Left lobe of liver (tissue), 2 donors: ENCODE measurements around the gene TP73. TPM values are rescaled to one million over a fixed set of nuclear protein-coding genes. Genes with fewer than 3 reads are reported as not detected.

Experiments
- ATAC-seq: fragments of 200-7000 bp; cut with Tn5 transposase; one replicate; pipeline ENCODE4 v1.9.1; 2020; ENCODE audit warnings: mild to moderate bottlenecking, moderate library complexity
- DNase-seq: peaks from one replicate; pipeline ENCODE4 v3.0.0-alpha.2; 2020; ENCODE audit warnings: low spot score
- total RNA-seq: library from RNA; stranded (reverse); gene quantifications from one replicate; pipeline ENCODE4 v1.2.1, GENCODE V29; 2021
- donor health status: DM: no; HTN: no; CAD: no; lungs with moderate emphysema.
- donor health status: DM: no; HTN: yes; CAD: no.

TP73 gene
- total RNA-seq, 1 donor from 2014 or later: 0.08 TPM

DNA sequence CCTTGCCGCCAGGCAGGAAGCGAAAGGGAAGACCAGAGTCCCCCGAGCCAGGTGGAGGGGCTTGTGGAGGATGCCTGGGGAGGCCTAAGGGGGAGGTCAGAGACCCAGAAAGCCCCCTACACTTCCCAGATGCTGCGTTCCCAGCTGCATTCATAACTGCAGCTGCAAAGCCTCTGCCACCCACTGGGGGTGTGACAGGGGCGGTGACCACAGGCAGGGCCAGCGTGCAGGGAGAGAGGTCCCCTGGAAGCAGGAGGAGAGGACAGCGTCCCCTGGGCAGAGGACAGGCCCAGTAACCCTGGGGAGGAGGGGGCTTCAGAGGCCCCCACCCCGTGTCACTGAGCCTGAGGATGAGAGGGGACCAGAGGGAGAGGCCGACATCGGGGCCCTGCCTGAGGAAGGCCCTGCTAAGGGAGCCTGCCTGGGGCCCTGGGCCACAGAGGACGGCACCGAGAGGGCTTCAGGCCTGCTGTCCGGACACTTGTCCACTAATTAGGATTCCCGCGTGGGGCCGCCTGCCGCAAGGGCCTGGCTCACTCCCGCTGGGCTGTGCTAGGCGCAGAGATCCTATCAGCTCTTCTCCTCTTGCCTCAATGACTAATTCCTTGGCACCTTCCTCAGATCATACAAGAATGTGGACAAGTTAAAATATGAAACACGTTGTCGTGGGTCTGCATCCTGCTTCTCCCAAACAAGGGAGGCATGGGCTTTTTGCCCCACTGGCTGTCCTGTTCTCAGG lies 50.8 kb downstream of the TP73 start:
- DNase-seq (no peak), ATAC-seq (no peak)

DNA sequence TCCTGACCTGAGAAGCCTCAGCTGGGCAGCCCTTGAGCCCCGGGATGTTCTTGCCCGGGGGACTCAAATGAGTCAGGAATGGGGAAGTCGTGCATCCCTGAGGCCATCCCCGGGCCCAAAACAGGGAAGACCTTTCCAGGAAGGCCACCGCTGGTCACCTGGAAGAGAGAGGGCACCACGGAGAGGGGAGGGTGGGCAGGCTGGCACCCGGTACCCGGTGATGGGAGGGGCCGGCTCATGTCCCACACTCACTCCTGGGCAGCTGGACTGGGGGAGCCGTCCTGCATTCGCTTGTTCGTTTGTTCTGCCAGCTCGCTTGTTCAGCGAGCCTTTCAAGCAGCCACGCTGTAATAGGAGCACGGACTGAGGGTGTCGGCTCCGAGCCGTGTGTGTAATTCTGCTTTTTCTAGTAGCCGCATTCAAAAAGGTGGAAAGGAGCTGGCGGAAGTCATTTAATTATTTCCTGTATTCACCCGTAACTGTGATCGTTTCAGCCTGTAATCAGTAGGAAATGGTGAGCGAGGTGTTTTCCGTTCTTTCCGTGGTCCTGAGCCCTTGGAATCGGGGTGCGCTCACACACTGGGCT lies 51.6 kb downstream of the TP73 start:
- ATAC-seq (no peak), DNase-seq (no peak)

DNA sequence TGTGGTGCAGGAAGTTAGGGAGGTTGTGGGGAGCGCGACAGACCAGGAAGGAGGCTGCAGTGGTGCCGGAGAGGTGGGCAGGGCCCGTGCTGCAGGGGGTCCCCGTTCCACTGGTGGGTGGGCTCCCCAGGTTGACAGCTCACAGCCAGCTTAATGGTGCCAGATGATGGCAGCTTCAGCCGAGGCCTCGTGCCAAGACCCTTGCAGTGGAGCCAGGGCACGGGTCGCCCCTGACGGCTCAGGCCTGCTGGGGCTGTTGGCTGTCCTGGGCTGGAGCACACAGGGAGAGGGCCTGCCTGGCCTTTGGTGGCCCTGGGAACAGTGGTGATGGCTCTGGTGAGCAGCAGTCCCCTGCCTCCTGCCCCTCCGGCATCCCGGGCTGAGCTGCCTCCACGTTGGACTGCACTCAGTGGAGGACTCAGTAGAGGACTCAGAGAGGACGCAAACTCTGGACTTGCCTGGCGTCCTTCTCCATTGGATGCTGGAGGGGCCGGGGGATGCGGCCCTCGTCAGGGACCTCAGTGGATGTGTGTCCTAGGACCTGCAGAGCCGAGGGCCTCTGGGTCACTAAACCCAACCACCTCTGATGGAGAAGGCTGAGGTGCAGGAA lies 53.1 kb downstream of the TP73 start:
- ATAC-seq (no peak), DNase-seq (no peak)

DNA sequence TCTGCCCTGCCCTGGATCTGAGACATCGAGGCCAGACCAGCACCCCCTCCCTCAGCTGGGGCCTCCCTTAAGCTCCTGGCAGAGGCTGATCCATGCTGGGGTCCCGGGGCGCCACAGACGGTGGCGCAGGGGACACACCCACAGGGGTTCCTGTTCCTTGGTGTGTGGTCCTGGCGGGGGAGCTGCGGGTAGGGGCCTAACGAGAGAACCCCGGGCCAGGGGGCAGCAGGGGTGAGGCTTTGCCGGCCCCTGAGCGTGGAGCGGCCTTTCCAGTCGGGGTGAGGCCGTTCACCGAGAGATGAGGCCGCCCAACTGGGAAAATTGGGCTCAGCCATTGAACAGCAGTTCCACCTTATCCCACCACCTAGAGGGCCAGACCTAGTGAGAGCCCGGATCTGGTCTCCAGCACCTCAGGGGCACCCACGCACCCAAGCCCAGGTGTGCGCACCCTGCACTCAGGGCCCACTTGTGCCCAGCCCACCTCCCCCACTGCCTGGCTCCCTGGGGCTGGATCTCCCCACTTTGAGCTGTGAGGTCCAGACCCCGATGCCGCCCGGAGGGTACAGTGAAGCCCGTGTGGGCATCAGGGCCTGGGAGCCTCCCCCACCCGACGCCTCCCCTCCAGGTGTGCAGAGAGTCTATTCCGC lies 54.5 kb downstream of the TP73 start:
- ATAC-seq: no peak
- DNase-seq: no peak

DNA sequence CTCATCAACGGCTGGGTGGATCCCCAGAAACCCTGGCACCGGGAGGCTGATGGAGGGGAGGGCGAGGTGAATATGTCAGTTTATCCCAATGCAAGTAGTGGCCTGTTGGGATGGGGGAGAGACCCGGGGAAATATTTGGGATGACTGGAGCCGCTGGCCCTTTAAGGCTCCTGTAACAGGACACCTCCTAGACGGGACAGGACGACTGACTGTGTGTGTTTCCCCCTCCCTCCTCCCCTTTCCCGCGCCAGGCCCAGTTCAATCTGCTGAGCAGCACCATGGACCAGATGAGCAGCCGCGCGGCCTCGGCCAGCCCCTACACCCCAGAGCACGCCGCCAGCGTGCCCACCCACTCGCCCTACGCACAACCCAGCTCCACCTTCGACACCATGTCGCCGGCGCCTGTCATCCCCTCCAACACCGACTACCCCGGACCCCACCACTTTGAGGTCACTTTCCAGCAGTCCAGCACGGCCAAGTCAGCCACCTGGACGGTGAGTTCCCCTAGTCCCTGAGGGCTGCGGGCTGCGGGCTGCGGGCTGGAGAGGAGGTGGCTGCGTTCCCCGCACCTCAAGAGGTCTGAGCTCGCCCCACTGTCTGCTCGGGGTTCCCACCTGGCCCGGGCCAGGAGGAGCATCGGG lies 55.1 kb downstream of the TP73 start:
- no peak for DNase-seq
- ATAC-seq: no peak

DNA sequence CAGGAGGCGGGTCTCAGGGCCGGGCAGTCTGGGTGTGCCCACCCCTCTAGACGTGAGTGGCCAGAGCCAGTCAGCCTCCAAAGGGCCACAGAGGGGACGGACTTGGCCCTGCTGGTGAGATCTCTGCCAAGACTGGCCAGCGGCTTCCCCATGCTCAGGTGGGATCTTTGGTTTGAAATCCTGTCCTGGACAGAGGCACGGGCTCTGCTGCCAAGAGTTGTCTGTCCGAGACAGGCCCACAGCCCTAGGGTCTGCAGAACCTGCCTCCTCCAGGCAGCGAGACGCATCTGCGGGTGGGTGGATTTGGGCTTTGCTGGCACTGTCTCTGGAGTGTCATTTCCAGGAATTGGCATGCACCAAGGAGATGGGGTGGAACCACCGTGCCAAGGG lies 55.6 kb downstream of the TP73 start:
- no peak for DNase-seq
- no peak for ATAC-seq

DNA sequence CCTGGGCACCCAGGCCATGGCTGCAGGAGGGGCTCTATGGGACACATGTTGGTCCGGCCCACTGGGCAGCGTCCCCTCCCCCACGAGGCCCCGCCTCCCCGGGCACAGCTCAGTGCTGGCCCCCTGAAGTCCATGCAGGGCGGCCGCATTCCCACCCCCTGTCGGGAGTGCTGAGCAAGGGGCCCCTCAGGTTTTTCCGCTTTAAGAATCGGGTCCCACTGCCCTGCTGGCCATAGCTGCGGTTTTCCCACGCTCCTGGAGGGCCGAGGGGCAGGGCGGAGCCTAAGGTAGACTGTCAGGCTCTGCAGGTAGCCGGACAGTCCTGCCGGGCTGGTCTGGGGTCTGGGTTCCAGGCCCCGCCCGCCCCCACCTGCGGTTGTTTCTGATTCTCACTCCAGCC lies 56.5 kb downstream of the TP73 start:
- DNase-seq (no peak), ATAC-seq (no peak)

DNA sequence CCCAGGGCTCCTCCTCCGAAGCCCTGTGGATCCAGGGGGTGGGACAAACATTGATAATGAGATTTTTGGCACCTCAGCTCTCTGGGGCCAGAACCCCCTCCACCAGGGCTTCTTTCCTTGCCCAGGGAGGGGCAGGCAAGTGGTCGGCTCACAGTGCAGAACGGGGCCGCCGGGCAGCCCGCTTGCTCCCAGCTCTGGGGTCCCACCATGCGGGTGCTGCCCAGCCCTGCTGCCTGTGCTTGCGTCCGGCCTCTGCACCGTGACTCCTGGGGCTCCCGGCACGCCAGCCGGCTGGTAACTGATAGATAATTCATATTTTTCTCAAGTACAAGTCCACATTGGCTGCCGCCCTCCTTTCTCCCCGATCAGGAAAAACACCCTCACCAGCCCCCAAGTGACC lies 57.9 kb downstream of the TP73 start:
- DNase-seq (no peak), ATAC-seq (no peak)

DNA sequence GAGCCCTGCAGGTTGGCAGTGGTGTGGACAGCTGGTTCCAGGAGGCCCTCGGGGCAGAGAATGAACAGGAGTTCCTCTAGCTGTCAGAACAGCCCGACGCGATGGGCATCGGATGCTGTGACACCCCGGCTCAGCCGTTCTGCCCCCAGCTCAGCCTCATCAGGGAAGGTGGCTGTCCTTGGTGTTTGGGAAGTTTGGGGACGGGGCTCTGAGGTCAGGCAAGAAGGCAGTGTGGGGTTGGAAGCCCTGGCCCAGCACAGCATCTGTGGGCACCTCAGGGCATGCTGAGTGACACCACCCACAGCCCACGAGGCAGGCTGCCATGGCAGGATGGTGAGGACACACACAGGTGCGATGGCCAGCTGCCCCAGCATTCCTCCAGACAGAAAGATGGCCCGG lies 59.1 kb downstream of the TP73 start:
- ATAC-seq (no peak), DNase-seq (no peak)

DNA sequence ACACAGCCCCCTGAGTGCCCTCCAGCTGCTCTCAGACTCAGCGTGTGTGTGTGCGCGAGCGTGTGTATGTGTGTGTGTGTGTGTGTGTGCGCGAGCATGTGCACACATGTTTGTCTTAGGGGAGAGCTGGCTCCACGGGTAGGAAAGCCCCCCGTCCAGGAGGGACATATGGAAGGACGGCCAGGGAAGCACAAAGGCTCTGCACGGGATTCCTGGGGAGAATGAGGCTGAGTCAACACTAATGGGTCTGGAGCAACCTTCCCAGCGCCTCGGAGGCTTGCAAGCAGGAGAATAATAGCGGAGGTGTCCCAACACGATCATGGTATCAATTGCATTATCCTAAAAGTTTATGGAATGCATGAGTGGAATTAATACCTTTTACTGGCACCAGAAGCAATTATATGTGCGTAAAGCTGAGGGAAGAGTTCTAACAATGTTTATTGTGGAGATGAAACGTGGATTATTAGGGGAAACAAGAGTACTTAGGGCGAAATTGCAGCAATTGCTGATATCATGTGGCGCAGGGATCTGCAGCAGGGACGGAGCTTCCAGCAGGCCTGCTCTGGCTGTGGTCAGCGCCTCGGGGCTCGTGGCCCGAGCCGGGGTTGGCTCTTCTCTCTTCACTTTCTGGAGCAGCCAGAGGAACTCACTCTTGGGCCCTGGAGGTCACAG lies 59.6 kb downstream of the TP73 start:
- no peak for DNase-seq
- no peak for ATAC-seq

DNA sequence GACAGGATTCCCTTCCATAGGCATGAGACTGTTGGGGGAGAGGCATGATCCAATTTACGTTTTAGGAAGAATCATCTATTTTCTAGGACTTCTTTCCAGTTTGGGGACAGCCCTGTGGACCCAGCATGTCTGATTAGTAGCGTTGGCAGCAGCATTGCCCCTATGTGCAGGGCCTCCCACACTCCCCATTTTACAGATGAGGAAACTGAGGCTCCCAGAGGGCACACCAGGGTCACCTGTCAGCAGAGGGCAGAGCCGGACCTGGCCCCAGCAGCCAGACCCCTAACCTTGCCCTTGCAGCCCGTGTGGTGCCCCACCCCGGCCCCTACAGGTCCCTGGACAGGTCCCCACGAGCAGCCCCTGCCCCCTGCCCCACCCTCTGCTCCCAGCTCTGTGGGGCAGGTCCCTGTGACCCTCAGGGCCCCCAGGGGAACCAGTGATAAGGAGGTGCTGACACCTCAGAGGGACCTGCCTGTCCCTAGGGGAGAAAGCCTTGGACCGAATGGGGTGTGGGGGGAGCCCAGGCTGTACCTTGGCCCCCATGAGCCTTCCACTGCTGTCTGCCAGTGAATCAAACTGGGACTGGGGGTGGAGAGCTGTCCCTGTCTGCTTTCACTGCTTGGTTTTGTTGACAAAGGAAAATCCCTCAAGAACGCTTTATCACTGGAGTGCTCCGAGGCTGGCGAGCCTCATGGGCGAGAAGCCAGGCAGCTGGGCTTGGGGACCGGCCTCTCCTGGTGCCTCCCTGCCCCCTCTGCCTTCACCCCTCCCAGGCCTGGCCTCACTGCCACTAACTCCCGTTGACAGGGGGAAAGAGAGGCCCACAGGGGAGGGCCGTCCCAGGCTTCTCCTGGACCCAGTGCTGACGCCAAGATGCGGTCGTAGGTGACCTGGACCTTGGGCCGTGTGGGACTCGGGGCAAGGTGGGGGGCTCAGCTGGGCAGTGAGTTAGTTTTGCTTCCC lies 60.5 kb downstream of the TP73 start:
- DNase-seq (no peak), ATAC-seq (no peak)

DNA sequence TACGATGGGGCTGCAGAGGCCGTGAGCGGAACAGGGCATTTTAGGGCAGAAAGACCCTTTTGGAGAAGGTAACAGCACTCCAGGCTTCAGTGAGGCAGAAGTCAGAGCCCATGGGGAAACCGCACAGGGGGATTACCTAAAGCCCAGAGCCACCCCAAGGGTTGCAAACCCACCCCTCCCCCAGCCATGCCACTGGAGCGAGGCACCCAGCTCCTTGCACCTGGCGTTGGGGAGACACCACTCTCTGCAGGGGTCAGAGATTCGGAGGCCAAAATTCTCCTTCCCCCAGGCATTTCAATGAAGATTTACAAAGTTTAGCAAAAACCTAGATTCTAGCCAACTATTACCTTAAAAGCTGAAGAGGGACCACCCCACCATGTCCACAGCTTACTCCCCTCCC lies 61.5 kb downstream of the TP73 start:
- DNase-seq: no peak
- ATAC-seq: no peak

DNA sequence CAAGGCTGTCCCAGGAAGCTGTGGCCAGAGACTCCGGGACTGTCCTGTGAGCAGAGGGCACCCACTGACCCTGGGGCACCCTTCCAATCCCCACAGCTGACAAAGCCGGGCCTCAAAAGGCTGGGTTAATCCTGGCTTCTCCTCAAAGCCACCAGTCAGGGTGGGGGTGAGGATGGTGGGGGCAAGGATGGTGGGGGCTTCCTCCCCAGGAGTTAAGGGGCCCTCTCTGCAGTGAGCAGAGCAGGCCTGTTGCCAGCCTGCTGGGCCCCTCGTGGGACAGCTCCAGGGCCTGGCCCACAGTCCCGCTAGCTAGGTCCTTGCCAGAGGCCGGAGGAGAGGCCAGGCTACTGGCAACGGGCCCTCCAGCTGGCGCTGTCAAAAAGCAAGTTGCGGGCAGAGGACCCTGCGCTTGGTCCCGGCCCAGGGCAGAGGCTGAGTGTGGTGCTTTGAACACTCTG lies 62.0 kb downstream of the TP73 start:
- ATAC-seq: peak; percentile 77
- DNase-seq: peak; percentile 55

DNA sequence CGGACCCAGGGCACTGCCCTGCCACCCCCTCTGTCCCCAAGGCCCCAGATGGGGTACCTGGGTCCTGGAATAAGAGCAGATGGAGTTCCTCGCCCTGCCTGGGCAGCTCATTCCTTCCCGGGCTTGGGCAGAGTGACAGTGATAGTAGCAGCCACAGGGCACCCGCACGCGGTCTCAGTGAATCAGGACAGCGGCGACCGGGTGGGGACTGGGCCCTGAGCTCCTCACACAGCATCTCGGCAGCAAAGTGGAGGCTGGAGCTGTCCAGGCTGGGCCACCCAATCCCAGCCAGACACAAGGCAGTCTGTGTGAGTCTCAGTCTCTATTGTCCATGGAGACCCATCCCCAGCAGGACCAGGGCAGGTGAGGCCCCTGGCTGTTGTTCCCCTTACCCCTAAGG lies 62.5 kb downstream of the TP73 start:
- no peak for DNase-seq
- ATAC-seq: no peak

DNA sequence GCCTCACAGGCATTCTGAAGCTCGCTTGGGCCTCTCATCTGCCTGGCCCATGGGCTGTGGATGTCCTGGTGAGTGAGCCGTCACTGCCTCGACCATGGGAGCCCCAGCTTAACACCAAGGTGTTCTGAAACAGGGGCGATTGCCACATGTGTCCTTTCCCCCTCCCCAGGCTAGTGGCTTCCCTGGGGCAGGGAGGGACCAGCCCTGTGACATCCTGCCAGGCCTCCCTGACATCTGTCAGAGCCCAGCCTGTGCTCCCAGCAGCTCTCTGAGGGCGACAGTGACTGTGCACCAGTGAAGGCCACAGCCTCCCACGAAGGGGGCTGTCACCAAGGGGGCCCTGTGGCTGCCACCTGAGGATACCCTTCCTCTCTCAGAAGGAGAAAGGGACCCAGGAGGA lies 64.0 kb downstream of the TP73 start:
- no peak for ATAC-seq
- no peak for DNase-seq

DNA sequence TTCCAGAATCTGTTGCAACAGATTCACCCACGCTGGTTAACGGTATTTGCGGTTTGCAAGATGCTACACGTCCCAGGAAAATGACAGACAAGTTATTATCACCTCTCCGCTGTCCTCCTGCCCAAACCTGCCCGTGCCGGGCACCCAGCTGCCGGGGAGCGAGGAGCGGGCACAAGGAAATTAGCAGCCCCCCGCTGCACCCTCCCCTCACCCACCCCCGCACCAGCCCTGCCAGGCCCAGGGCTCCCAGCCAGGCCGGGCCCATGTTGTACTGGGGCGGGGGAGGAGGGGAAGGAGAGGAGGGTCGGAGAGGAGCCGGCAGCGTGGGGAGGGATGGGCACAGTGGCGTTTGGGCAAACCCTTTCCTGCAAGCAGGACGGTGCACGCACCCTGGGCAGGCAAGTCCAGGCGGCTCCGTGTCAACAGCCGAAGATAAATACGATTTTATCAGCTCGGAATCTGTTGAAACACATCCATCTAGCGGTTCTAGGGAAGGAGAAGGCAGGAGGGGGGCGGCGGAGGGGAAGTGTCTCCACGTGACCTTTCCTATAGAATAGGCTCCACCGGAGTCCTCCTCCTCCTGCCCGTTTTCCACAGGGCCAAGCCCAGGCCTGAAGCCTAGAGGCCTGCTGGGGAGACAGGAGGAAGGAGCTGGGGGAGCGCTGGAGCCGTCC lies 64.9 kb downstream of the TP73 start:
- DNase-seq: no peak
- no peak for ATAC-seq

DNA sequence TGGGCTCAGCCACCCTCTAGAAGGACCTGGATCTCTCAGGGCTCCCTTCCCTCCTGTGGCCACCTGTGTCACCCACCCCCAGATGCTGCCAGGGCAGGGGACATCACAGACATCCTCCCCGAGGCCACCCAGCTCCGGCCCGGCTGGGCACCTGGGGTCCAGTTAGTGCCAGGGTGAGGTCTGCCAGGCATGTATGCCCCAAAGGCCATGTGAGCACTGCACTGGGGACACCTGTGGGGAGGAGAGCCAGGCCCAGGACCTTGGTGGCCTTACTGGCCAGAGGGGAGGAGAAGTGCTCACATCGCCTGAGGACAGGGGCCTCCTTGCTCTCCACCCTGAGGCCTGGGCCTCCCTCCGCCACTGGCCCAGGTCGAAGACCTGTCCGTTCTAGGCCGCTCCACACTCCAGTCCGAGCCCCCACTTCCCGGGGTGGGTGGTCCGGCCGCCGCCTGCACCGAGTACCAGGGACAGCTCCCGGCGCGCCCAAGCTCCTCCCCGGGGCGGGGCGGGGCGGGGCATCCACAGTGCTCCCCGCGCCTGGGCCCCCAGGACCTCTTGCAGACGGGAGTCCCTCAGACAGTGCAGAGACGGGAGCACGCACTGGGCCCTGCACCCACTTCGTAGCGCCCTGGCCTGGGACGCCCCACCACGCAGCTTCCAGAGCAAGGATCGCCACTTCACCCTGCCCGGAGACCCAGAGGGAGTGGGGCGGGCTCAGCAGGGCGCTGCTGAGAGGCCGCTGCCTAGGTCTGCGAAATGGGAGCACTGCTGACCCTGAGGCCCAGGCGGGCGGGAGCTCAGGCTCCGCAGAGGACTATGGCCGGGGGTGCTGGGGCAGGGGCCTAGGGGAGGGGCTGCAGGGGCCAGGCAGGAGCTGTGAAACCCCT lies 65.6 kb downstream of the TP73 start:
- no peak for DNase-seq
- ATAC-seq: no peak

DNA sequence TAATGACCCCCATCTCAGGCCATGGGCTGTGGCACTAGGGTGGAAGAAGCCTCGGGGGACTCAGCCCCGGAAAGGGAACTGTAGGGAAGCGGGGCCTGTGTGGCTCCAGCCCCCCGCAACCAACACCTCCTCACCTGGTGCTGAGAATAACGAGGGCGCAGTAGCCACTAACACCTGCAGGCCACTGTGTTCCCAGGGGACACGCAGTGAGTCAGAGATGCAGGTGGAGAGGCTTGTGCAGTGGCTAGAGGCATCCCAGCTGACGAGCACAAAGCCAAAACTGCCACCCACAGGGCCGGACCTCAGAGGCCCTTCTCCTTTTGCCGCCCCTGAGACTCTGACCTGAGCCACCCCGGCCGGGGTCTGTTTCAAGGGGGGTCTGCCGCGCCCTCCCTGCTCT lies 66.4 kb downstream of the TP73 start:
- no peak for DNase-seq
- no peak for ATAC-seq
